ENCODE data around the gene ZDHHC9. TPM values are rescaled to one million over a fixed set of nuclear protein-coding genes. Genes with fewer than 3 reads are reported as not detected.

The ZDHHC9 gene
- total RNA-seq, 2 donors from 2014 or later = 12.7 to 12.9 TPM

- Histone ChIP-seq H3K9me3 (no peaks in the 10 kb centered on the region), H3K27ac (no peak overlapping the region), H3K4me3 (no peak overlapping the region), H3K36me3 (replicated peaks in 1 of 2; ENCODE audit: insufficient read depth in 1 of 2, low read depth in 2 of 2) (no peaks in the 10 kb centered on the region), H3K4me1 (no peaks in the 10 kb centered on the region), H3K27me3 (no peaks in the 10 kb centered on the region)
- DNase-seq (no peak), ATAC-seq (no peak)
- 87 to 92% methylated on average over 6 to 9 of the region's 9 CpGs for WGBS, 2 donors
- TF ChIP-seq CTCF (IDR thresholded peaks at IDR 0.05) = no peak
- TF ChIP-seq POLR2A (IDR thresholded peaks at IDR 0.05) = no peak
- intact Hi-C loops (cut with DNase I) = no loop called here
Measured at GRCh38 chrX:129790808-129791207, 52.9 kb downstream of the ZDHHC9 start.

- intact Hi-C loops (cut with DNase I) = no loop called here
- no peak for TF ChIP-seq POLR2A (IDR thresholded peaks at IDR 0.05)
Measured at GRCh38 chrX:129790146-129790545, 53.5 kb downstream of the ZDHHC9 start.

GRCh38 chrX:129788527-129788926 lies 55.2 kb downstream of the ZDHHC9 start:
- intact Hi-C loops (cut with DNase I) = no loop called here
- Histone ChIP-seq H3K4me3 (no peak overlapping the region), H3K4me1 (no peaks in the 10 kb centered on the region), H3K27me3 (no peaks in the 10 kb centered on the region), H3K36me3 (replicated peaks in 1 of 2; ENCODE audit: insufficient read depth in 1 of 2, low read depth in 2 of 2) (no peaks in the 10 kb centered on the region), H3K27ac (no peak overlapping the region), H3K9me3 (no peaks in the 10 kb centered on the region)
- ATAC-seq (no peak), DNase-seq (no peak)
- 66% methylated on average over 6 of the region's 6 CpGs; no CpG with 5 or more reads in 1 of the 2 donors for WGBS, 2 donors
- TF ChIP-seq CTCF (IDR thresholded peaks at IDR 0.05) = no peak

More at GRCh38 chrX:129790146-129790545, 53.5 kb downstream of the ZDHHC9 start:
- Histone ChIP-seq H3K27ac (no peak overlapping the region), H3K4me1 (no peaks in the 10 kb centered on the region), H3K27me3 (no peaks in the 10 kb centered on the region), H3K9me3 (no peaks in the 10 kb centered on the region), H3K4me3 (no peak overlapping the region), H3K36me3 (replicated peaks in 1 of 2; ENCODE audit: insufficient read depth in 1 of 2, low read depth in 2 of 2) (no peaks in the 10 kb centered on the region)
- ATAC-seq = no peak
- WGBS, 2 donors = 64 to 69% methylated on average over 3 of the region's 3 CpGs
- DNase-seq = no peak

- DNase-seq (no peak), ATAC-seq (no peak)
- Histone ChIP-seq H3K4me3 (no peak overlapping the region), H3K9me3 (no peaks in the 10 kb centered on the region), H3K27me3 (no peaks in the 10 kb centered on the region), H3K36me3 (replicated peaks in 1 of 2; ENCODE audit: insufficient read depth in 1 of 2, low read depth in 2 of 2) (no peaks in the 10 kb centered on the region), H3K4me1 (no peaks in the 10 kb centered on the region), H3K27ac (no peak overlapping the region)
- TF ChIP-seq CTCF (IDR thresholded peaks at IDR 0.05) (no peak), POLR2A (IDR thresholded peaks at IDR 0.05) (no peak)
- intact Hi-C loops (cut with DNase I) = no loop called here
- WGBS, 2 donors = 76 to 80% methylated on average over 6 of the region's 11 CpGs
Measured at GRCh38 chrX:129787336-129788055, 56.2 kb downstream of the ZDHHC9 start.

GRCh38 chrX:129786210-129786651 lies 57.5 kb downstream of the ZDHHC9 start:
- ATAC-seq = no peak
- no peak overlapping the region for H3K27ac ChIP-seq
- no peaks in the 10 kb centered on the region for H3K9me3 ChIP-seq
- TF ChIP-seq POLR2A (IDR thresholded peaks at IDR 0.05) (no peak), CTCF (IDR thresholded peaks at IDR 0.05) (no peak)
- H3K4me3 ChIP-seq = no peak overlapping the region
- intact Hi-C loops (cut with DNase I) = no loop called here
- DNase-seq = no peak
- 47 to 48% methylated on average over 2 of the region's 3 CpGs for WGBS, 2 donors
- H3K36me3 ChIP-seq (replicated peaks in 1 of 2; ENCODE audit: insufficient read depth in 1 of 2, low read depth in 2 of 2) = no peaks in the 10 kb centered on the region
- no peaks in the 10 kb centered on the region for H3K4me1 ChIP-seq
- no peaks in the 10 kb centered on the region for H3K27me3 ChIP-seq

All from body of pancreas (tissue), 4 donors.